AG04450 (cell line): ENCODE data around the gene ME2. TPM values are rescaled to one million over a fixed set of nuclear protein-coding genes. Genes with fewer than 3 reads are reported as not detected.

Experiments
- CTCF ChIA-PET: fragments of 300-600, 350-600 bp; formaldehyde crosslinking; extraction: SDS; loops from one replicate; lab custom pipeline; 2022; ENCODE audit warnings: antibody characterized with exemption, inconsistent platforms; lab: Charles Lee
- POLR2A ChIA-PET: fragments of 350-600 bp; formaldehyde crosslinking; extraction: SDS; loops from one replicate; lab custom pipeline; 2021; ENCODE audit warnings: antibody characterized with exemption, inconsistent platforms; lab: Yijun Ruan, JAX
- DNase-seq: peaks from one replicate; pipeline ENCODE4 v3.0.0-alpha.2; 2011; ENCODE audit warnings: low read depth, low spot score
- H3K27ac ChIP-seq: one replicate; pipeline ENCODE4 v1.5.1; 2012; ENCODE audit warnings: low read depth, low read length, control low read depth
- H3K27me3 ChIP-seq: one replicate; pipeline ENCODE4 v1.6.0; 2012; ENCODE audit warnings: low read length; ENCODE audit not compliant: control insufficient read depth, insufficient read depth
- H3K4me3 ChIP-seq: 2 replicates; pipeline ENCODE4 v1.5.1; 2011; ENCODE audit warnings: mild to moderate bottlenecking, low read depth, low read length, control low read depth
- H3K9me3 ChIP-seq: 2 replicates; pipeline ENCODE4 v1.5.1; 2012; ENCODE audit warnings: low read length; ENCODE audit not compliant: control insufficient read depth, insufficient read depth
- polyA plus RNA-seq: library from polyadenylated mRNA; depleted of rRNA; stranded (reverse); fragments of >200 nt; gene quantifications from 2 replicates; pipeline ENCODE4 v1.2.3, GENCODE V29; 2011
- TF ChIP-seq, protein P1 (sequence below): IDR thresholded peaks from 2 replicates; pipeline ENCODE4 v1.5.1; 2011; ENCODE audit warnings: low read depth, low read length, control low read depth, inconsistent platforms

The ME2 gene
- polyA plus RNA-seq, 1 experiment = 51.3 TPM

DNA sequence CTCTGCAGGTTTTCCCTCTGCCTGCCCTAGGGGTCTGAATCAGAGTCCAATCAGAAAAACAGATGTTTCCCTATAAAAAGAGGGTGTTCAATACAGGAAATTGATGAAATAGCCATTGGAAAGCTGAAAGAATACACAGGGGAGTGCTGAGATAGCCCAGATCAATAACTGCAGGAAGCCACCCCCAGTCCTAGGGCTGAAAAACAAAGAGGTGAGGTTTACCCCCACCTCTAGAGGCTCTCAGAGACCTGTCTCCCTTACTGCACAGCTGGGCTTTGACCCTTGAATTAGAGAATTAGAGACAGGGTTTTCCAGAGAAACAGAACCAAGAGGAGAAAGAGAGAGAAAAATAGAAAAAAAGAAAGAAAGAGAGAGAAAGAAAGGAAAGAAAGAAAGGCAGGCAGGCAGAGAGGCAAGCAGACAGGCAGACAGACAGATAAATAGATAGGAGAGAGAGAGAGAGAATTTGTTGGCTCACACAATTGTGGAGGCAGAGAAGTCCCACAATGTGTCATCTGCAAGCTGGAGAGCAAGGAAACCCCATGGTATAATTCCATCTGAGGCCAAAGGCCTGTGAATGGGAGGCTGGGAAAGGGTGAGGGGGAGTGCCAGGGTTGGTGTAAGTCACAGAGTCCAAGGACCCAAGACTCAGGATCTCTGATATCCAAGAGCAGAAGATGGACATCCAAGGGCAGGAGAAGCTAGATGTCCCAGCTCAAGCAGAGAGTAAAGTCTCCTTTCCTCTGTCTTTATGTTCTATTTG, 18.9 kb upstream of the ME2 start:
- ChIA-PET POLR2A (no interaction called here), CTCF (no interaction called here)
- no peak for DNase-seq
- no peak overlapping the region for H3K4me3 ChIP-seq
- TF ChIP-seq, protein P1, sequence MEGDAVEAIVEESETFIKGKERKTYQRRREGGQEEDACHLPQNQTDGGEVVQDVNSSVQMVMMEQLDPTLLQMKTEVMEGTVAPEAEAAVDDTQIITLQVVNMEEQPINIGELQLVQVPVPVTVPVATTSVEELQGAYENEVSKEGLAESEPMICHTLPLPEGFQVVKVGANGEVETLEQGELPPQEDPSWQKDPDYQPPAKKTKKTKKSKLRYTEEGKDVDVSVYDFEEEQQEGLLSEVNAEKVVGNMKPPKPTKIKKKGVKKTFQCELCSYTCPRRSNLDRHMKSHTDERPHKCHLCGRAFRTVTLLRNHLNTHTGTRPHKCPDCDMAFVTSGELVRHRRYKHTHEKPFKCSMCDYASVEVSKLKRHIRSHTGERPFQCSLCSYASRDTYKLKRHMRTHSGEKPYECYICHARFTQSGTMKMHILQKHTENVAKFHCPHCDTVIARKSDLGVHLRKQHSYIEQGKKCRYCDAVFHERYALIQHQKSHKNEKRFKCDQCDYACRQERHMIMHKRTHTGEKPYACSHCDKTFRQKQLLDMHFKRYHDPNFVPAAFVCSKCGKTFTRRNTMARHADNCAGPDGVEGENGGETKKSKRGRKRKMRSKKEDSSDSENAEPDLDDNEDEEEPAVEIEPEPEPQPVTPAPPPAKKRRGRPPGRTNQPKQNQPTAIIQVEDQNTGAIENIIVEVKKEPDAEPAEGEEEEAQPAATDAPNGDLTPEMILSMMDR = no peak
- peaks cover 9% of the 10 kb centered on the region for H3K27me3 ChIP-seq
- H3K9me3 ChIP-seq = no peaks in the 10 kb centered on the region
- no peak overlapping the region for H3K27ac ChIP-seq

- no peak overlapping the region for H3K4me3 ChIP-seq
- TF ChIP-seq, protein P1 = no peak
- H3K9me3 ChIP-seq = no peaks in the 10 kb centered on the region
- no peak for DNase-seq
- peaks cover 9% of the 10 kb centered on the region for H3K27me3 ChIP-seq
- POLR2A ChIA-PET = no interaction called here
- no peak overlapping the region for H3K27ac ChIP-seq
- CTCF ChIA-PET = no interaction called here
Observed at GRCh38 chr18:50861617-50862016, 17.3 kb upstream of the ME2 start.

GRCh38 chr18:50862401-50862800, 16.5 kb upstream of the ME2 start:
- TF ChIP-seq, protein P1 = no peak
- DNase-seq = no peak
- H3K27me3 ChIP-seq = peaks cover 9% of the 10 kb centered on the region
- ChIA-PET POLR2A (no interaction called here), CTCF (no interaction called here)
- H3K9me3 ChIP-seq = no peaks in the 10 kb centered on the region
- no peak overlapping the region for H3K4me3 ChIP-seq
- H3K27ac ChIP-seq = no peak overlapping the region

GRCh38 chr18:50863840-50864375, 15.0 kb upstream of the ME2 start:
- Histone ChIP-seq H3K4me3 (no peak overlapping the region), H3K9me3 (no peaks in the 10 kb centered on the region), H3K27ac (no peak overlapping the region), H3K27me3 (peaks cover 9% of the 10 kb centered on the region)
- POLR2A ChIA-PET = no interaction called here
- TF ChIP-seq, protein P1 = no peak
- CTCF ChIA-PET = interaction anchor here (1.0 kb wide), 1 partner anchor 44 kb away, joined by 5 read pairs; no protein-coding TSS in a partner anchor
- DNase-seq = no peak

DNA sequence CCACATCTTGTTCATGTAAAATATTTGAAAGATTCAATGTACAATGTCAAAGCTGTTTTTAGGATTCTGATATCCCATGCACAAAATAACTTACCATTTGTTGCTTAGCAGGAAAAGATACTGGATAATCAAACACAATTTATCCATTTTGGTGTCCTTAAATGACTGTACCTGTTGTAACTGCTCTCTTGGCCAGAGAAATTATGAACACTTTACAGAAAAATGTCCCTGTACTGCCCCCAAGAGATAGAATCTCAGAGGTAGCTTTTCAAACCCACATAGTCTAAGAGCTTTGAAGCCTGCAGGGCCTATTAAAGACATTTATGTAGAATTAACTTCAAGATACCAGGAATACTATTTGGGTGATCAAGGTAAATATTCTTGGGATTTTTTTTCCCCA, 12.2 kb upstream of the ME2 start:
- Histone ChIP-seq H3K27ac (no peak overlapping the region), H3K9me3 (no peaks in the 10 kb centered on the region), H3K4me3 (no peak overlapping the region), H3K27me3 (no peaks in the 10 kb centered on the region)
- no peak for DNase-seq
- CTCF ChIA-PET = no interaction called here
- TF ChIP-seq, protein P1 = no peak
- POLR2A ChIA-PET = no interaction called here
